NCI-H82 treated with DMSO at 0.1 percent for 48 hours (cell line): ENCODE results near the gene SH3GL1.

ENCODE experiments used
- DNase-seq: peaks from one replicate; lab custom pipeline; 2025; ENCODE audit not compliant: unreplicated experiment; lab: John Stamatoyannopoulos, UW

Gene SH3GL1

GRCh38 chr19:4320419-4320818 lies 79.9 kb downstream of the SH3GL1 start:
- no peak for DNase-seq

- no peak for DNase-seq
Observed at GRCh38 chr19:4319067-4319718, 81.2 kb downstream of the SH3GL1 start.

GRCh38 chr19:4318460-4318859 lies 81.9 kb downstream of the SH3GL1 start:
- DNase-seq: no peak

- DNase-seq: no peak
Observed at GRCh38 chr19:4316956-4317355, 83.4 kb downstream of the SH3GL1 start.

- no peak for DNase-seq
Observed at GRCh38 chr19:4313847-4314490, 86.4 kb downstream of the SH3GL1 start.
